ENCODE measurements around the gene AFAP1.

AFAP1 gene

GRCh38 chr4:7753271-7753670 is 186.4 kb downstream of the AFAP1 start:
- H3K4me1 ChIP-seq (ENCODE audit: control insufficient read depth, insufficient read depth, low read length) = no peaks in the 10 kb centered on the region
- no peaks in the 10 kb centered on the region for H3K36me3 ChIP-seq (ENCODE audit: control insufficient read depth, insufficient read depth, low read length)
- no peaks in the 10 kb centered on the region for H3K27me3 ChIP-seq (ENCODE audit: control insufficient read depth, insufficient read depth, low read length)
- no peak overlapping the region for H3K9ac ChIP-seq (ENCODE audit: low read depth, low read length)
- H3K4me3 ChIP-seq (ENCODE audit: low read depth, low read length) = no peak overlapping the region
- no peaks in the 10 kb centered on the region for H3K9me3 ChIP-seq (ENCODE audit: control insufficient read depth, insufficient read depth, low read length)

DNA sequence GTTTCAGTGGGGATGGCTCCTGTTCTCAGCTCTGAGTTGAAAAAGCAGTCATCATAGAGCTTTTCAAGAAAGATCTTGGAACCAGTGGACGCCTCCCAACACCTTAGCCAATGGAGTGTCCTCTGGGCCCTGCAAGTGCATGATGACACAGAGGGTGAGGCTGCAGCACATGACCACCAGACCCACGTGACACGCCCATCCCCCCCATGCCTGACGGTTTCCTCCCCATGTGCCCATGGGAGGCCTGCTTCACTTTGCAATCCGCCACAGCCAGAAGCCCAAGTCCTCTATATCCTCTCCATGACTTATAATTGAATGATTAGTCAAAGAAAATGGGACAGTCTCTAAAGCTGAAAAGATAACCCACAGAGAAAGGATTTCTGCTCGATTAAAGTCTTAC is 187.0 kb downstream of the AFAP1 start:
- H3K9me3 ChIP-seq (ENCODE audit: control insufficient read depth, insufficient read depth, low read length) = no peaks in the 10 kb centered on the region
- H3K4me1 ChIP-seq (ENCODE audit: control insufficient read depth, insufficient read depth, low read length) = no peaks in the 10 kb centered on the region
- H3K27me3 ChIP-seq (ENCODE audit: control insufficient read depth, insufficient read depth, low read length) = no peaks in the 10 kb centered on the region
- H3K36me3 ChIP-seq (ENCODE audit: control insufficient read depth, insufficient read depth, low read length) = no peaks in the 10 kb centered on the region
- H3K9ac ChIP-seq (ENCODE audit: low read depth, low read length) = no peak overlapping the region
- H3K4me3 ChIP-seq (ENCODE audit: low read depth, low read length) = no peak overlapping the region

DNA sequence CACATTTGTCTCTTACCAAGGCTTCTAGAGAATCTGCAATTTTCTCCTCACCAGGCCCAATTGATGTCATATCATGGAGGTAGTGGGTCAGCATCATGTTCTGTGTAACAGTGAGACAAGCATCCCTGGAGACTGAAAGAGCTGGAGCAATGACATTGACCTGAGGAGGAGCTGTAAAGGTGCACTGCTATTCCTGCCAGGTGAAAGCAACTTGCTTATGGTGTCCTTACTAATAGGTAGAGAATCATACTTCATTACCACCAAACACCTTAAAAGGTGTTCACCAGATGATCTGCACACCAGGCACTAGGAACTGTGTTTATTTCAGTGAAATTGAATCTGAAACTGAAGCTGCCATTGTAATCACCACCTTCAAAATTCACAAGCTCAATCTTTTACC is 188.7 kb downstream of the AFAP1 start:
- Histone ChIP-seq H3K36me3 (ENCODE audit: control insufficient read depth, insufficient read depth, low read length) (no peaks in the 10 kb centered on the region), H3K9ac (ENCODE audit: low read depth, low read length) (no peak overlapping the region), H3K4me1 (ENCODE audit: control insufficient read depth, insufficient read depth, low read length) (no peaks in the 10 kb centered on the region)

GRCh38 chr4:7750523-7750922 is 189.1 kb downstream of the AFAP1 start:
- Histone ChIP-seq H3K9me3 (ENCODE audit: control insufficient read depth, insufficient read depth, low read length) (no peaks in the 10 kb centered on the region), H3K4me3 (ENCODE audit: low read depth, low read length) (no peak overlapping the region), H3K4me1 (ENCODE audit: control insufficient read depth, insufficient read depth, low read length) (no peaks in the 10 kb centered on the region), H3K27me3 (ENCODE audit: control insufficient read depth, insufficient read depth, low read length) (no peaks in the 10 kb centered on the region), H3K9ac (ENCODE audit: low read depth, low read length) (no peak overlapping the region), H3K36me3 (ENCODE audit: control insufficient read depth, insufficient read depth, low read length) (no peaks in the 10 kb centered on the region)

More for the DNA sequence above, 188.7 kb downstream of the AFAP1 start:
- Histone ChIP-seq H3K27me3 (ENCODE audit: control insufficient read depth, insufficient read depth, low read length) (no peaks in the 10 kb centered on the region), H3K9me3 (ENCODE audit: control insufficient read depth, insufficient read depth, low read length) (no peaks in the 10 kb centered on the region), H3K4me3 (ENCODE audit: low read depth, low read length) (no peak overlapping the region)

DNA sequence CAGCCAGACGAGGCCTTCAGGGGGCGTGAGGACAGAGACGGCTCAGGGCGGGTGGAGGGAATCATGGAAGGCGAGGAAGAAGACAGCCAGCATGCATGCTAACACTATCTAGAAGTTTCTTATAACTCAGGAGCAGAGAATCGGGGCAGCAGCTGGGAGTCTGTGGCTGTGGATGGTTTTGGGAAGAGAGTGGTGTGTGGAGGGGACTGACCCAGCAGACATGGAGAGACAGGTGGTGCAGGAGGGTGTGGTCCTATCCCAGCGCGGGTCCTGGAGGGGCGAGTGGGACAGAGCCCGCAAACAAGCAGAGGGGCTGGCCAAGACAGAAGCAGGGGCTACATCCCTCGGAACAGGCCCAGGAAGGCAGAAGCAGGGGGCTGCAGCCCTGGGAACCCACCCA is 192.1 kb downstream of the AFAP1 start:
- Histone ChIP-seq H3K9ac (ENCODE audit: low read depth, low read length) (no peak overlapping the region), H3K4me3 (ENCODE audit: low read depth, low read length) (no peak overlapping the region), H3K27me3 (ENCODE audit: control insufficient read depth, insufficient read depth, low read length) (no peaks in the 10 kb centered on the region), H3K9me3 (ENCODE audit: control insufficient read depth, insufficient read depth, low read length) (no peaks in the 10 kb centered on the region), H3K4me1 (ENCODE audit: control insufficient read depth, insufficient read depth, low read length) (no peaks in the 10 kb centered on the region), H3K36me3 (ENCODE audit: control insufficient read depth, insufficient read depth, low read length) (no peaks in the 10 kb centered on the region)

DNA sequence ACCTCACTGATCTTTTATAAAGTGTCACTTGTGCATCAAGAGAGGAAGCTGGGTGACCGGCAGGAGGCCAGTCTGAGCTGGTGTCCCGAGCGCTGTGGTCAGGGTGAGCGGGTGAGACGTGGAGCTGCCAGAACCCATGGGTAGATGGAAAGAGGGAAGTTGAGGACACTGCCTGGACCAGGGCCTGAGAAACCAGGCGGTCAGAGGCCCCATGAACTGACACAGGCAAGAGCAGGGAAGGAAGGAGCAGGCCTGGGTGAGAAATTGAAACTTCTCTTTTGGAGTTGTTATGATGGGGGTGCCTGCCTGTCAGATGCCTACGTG is 192.6 kb downstream of the AFAP1 start:
- H3K27me3 ChIP-seq (ENCODE audit: control insufficient read depth, insufficient read depth, low read length) = no peaks in the 10 kb centered on the region
- H3K4me3 ChIP-seq (ENCODE audit: low read depth, low read length) = no peak overlapping the region
- no peak overlapping the region for H3K9ac ChIP-seq (ENCODE audit: low read depth, low read length)
- H3K36me3 ChIP-seq (ENCODE audit: control insufficient read depth, insufficient read depth, low read length) = no peaks in the 10 kb centered on the region
- no peaks in the 10 kb centered on the region for H3K4me1 ChIP-seq (ENCODE audit: control insufficient read depth, insufficient read depth, low read length)
- no peaks in the 10 kb centered on the region for H3K9me3 ChIP-seq (ENCODE audit: control insufficient read depth, insufficient read depth, low read length)

DNA sequence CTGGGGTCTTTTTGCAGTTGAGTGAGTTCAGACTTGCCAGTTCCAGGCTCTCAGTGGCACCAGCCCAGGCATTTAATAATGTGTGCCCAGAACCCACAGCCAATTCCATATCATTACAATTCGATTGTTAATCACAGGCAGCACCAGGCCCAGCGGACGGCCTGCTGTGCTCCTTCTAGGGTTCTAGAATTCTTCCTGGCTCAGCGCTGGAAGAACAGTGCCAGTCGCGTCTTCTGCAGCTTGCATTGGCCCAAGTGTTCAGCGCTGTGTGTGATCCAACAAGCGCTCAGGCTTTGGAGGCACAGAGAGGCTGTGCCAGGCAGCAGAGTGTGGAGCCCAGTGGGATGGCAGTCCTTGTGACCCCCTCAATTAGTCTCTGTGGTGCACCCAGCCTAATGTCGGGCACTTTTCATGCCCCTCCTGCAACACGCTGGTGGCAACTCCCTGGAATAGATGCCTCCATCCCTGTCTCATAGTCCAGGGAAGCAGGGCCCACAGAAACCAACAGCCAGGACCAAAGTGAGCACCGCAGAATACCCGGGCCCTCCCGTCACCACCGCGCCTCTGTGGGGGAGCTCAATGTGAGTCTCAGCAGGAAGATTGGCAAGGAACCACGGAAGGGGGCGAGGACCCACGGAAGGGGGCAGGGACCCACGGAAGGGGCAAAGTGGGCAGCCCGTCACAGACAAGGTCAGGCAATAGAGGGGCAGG is 193.2 kb downstream of the AFAP1 start:
- Histone ChIP-seq H3K4me1 (ENCODE audit: control insufficient read depth, insufficient read depth, low read length) (no peaks in the 10 kb centered on the region), H3K36me3 (ENCODE audit: control insufficient read depth, insufficient read depth, low read length) (no peaks in the 10 kb centered on the region), H3K4me3 (ENCODE audit: low read depth, low read length) (no peak overlapping the region), H3K9me3 (ENCODE audit: control insufficient read depth, insufficient read depth, low read length) (no peaks in the 10 kb centered on the region), H3K27me3 (ENCODE audit: control insufficient read depth, insufficient read depth, low read length) (no peaks in the 10 kb centered on the region), H3K9ac (ENCODE audit: low read depth, low read length) (no peak overlapping the region)

DNA sequence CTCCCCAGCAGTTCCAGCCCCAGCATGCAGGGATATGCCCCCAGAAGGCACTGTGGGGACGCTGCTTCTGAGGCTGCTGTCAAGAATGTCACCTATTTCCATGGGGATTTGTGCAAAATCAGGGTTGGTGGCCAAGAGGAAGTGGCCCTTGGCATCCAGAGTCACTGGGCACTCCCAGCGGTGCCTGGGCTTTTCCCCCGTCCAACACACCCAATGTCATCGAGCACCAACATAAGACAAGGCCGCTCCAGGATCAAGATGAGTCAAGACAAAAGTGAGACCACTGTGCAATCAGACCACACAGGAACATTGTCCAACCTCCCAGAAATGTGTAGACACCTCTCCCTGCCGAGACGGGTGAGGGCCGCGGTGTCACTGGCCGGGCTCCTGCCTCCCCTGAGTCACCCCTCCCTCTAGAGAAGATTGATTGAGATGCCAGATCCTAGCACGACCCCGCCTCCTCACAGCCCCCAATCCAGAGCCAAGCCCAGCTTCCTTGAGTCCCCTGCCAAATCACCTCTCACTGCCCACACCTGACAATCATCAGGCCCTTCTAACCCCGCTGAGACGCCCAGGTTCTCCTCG is 194.3 kb downstream of the AFAP1 start:
- H3K9me3 ChIP-seq (ENCODE audit: control insufficient read depth, insufficient read depth, low read length) = no peaks in the 10 kb centered on the region
- H3K4me1 ChIP-seq (ENCODE audit: control insufficient read depth, insufficient read depth, low read length) = no peaks in the 10 kb centered on the region
- H3K36me3 ChIP-seq (ENCODE audit: control insufficient read depth, insufficient read depth, low read length) = no peaks in the 10 kb centered on the region
- no peaks in the 10 kb centered on the region for H3K27me3 ChIP-seq (ENCODE audit: control insufficient read depth, insufficient read depth, low read length)
- no peak overlapping the region for H3K4me3 ChIP-seq (ENCODE audit: low read depth, low read length)
- H3K9ac ChIP-seq (ENCODE audit: low read depth, low read length) = no peak overlapping the region

DNA sequence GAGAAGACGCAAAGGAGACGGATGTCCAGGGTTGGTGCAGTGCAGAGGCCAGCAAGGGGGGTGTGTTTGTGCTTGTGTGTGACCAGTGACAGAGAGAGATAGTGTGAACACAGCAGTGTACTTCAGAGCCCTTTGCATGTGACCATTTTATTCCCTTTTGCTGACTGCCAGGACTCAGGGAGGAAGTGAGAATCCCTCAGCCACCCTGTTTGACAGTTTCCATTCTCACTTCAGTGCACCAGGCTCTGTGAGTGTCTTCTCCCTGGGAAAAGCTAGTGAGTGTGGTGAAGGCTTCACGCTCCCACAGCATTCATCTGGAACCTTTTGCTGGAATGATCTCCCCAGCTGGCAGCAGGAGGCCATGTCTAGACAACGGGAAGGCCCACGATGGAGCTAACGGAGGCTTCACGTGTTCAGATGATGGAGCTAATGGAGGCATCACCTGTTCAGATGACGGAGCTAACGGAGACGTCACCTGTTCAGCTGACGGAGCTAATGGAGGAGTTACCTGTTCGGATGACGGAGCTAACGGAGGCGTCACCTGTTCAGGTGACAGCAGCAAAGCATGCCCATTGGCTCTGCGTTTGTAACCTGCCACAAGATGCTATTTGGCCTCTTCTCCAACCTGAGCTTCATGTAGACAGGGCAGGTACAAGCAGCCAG is 195.4 kb downstream of the AFAP1 start:
- Histone ChIP-seq H3K9me3 (ENCODE audit: control insufficient read depth, insufficient read depth, low read length) (no peaks in the 10 kb centered on the region), H3K27me3 (ENCODE audit: control insufficient read depth, insufficient read depth, low read length) (no peaks in the 10 kb centered on the region), H3K36me3 (ENCODE audit: control insufficient read depth, insufficient read depth, low read length) (no peaks in the 10 kb centered on the region), H3K4me3 (ENCODE audit: low read depth, low read length) (no peak overlapping the region), H3K9ac (ENCODE audit: low read depth, low read length) (no peak overlapping the region), H3K4me1 (ENCODE audit: control insufficient read depth, insufficient read depth, low read length) (no peaks in the 10 kb centered on the region)

- no peaks in the 10 kb centered on the region for H3K27me3 ChIP-seq (ENCODE audit: control insufficient read depth, insufficient read depth, low read length)
- no peak overlapping the region for H3K9ac ChIP-seq (ENCODE audit: low read depth, low read length)
Measured at GRCh38 chr4:7742807-7743280, 196.8 kb downstream of the AFAP1 start.

DNA sequence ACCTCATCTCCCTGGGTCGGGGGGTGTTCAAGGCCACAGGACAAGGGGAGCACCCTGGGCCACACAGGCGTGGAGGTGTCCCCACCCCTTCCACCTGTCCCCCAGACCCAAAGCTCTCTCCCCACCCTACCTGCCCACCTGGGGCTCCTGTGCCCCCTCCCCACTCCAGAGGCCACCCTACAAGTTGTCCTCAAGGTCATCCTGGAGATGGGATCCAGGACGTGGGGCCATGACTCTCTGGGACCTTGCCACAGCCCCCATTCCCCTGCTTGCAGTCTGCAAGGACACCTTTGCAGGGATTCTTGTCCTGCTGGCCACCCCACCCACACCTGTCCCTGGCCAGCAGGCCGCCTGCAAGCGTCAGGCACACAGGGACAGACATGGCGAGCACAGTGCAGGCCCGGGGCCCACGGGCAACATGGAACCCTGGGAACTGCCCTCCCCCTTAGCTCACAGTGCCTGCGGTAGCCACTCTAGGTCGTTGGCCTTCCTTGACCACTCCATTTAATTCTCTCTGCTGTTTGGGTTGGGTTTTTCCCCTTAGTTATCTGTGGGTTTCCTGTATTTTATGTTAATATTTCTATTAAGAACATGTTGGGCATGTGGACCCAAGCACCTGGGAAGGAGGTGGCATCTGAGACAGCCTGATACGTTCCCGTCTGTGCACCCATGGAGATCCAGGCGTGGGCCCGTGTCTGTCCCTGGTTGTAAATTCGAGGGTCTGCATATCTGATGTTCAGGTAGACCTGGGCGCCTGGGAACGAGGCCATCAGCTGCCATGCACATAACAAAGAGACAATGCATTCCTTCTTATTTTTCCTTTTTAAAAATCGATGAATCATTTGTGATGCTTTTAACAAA is 197.5 kb downstream of the AFAP1 start:
- Histone ChIP-seq H3K27me3 (ENCODE audit: control insufficient read depth, insufficient read depth, low read length) (no peaks in the 10 kb centered on the region), H3K4me3 (ENCODE audit: low read depth, low read length) (no peak overlapping the region), H3K9ac (ENCODE audit: low read depth, low read length) (no peak overlapping the region), H3K9me3 (ENCODE audit: control insufficient read depth, insufficient read depth, low read length) (no peaks in the 10 kb centered on the region), H3K4me1 (ENCODE audit: control insufficient read depth, insufficient read depth, low read length) (no peaks in the 10 kb centered on the region), H3K36me3 (ENCODE audit: control insufficient read depth, insufficient read depth, low read length) (peaks cover 2% of the 10 kb centered on the region)

More at GRCh38 chr4:7742807-7743280, 196.8 kb downstream of the AFAP1 start:
- H3K4me3 ChIP-seq (ENCODE audit: low read depth, low read length) = no peak overlapping the region
- H3K9me3 ChIP-seq (ENCODE audit: control insufficient read depth, insufficient read depth, low read length) = no peaks in the 10 kb centered on the region
- peaks cover 2% of the 10 kb centered on the region for H3K36me3 ChIP-seq (ENCODE audit: control insufficient read depth, insufficient read depth, low read length)
- H3K4me1 ChIP-seq (ENCODE audit: control insufficient read depth, insufficient read depth, low read length) = no peaks in the 10 kb centered on the region
